NCI-H748 treated with DMSO at 0.1 percent for 48 hours (cell line): ENCODE results near the gene SFT2D1.
A peak's percentile ranks its signal among the peaks of the same experiment; 100 is the strongest.

Experiments
- DNase-seq: peaks from one replicate; lab custom pipeline; 2025; lab: John Stamatoyannopoulos, UW

The SFT2D1 gene

DNA sequence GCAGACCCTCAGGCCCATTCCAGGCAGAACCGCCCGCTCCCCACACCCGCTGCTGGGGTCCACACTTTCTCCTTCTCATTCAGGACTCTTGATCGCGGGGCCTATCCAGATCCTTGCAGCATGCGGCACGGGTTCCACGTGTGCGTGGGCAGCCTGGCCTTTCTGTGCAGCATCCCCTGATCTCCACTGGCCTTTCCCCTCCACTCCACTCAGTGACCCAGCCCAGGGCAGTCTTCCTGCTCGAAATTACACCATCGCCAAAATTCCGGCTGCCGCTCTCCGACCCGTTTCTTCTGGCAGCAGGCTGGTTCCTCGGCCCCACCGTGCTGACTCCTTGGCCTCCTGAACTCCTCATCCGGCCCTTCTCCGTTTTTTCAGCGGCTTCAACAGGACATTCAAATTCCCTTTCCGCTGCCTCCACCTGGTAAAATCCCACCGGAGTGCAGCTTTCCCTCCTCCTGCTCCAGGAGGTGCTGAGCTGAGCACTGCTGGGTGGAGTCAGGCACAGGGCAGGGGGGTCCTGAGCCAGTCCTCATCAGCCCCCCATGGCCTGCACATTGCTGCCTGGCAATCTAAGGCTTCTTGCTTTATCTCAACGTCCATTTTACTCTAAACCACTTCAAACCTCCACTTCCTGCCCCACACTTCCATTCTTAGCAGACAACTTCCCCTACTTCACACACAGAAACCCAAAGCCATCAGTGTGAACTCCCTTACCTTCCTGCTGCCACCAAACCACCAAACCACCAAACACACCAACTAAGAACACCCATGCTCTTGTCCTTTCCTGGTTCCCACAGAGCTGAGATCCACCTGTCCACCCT lies 9.0 kb downstream of the SFT2D1 start:
- DNase-seq, result no peak

DNA sequence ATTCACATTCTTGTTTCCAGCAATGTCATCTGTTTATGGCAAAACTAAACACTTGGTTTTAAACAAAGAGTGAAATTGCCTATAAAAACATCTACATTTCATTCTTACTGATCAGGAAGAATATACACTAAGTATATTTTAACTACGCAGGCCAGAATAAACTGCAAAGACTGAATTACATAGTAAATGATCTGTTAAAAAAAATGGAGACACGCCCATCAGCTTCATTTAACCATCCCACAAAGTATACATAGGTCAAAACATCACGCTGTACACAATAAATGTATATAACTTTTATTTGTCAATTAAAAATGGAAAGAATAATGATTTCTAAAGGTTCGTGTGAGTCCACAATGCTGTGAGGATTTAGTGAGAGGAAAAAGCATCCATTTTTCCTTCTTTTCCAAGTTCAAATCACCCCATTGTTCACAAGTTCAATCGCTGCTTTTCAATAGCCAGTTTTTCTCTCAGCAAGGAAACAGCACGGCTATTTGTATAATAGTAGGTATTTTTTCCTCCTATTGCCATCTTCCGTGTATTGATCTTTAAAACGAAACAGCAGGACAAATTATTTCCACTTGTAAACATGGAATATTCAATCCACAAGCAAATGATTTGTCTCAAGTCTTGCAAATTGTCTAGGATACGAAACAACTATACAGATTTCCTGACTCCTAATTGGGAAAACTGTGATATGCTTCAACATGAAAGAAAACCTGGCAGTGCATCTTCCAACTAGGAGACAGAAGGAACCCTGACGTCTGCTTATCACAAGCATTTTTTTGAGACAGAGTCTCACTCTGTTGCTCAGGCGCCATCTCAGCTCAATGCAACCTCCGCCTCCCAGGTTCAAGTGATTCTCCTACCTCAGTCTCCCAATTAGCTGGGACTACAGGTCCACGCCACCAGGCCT lies 10.6 kb downstream of the SFT2D1 start:
- no peak for DNase-seq

DNA sequence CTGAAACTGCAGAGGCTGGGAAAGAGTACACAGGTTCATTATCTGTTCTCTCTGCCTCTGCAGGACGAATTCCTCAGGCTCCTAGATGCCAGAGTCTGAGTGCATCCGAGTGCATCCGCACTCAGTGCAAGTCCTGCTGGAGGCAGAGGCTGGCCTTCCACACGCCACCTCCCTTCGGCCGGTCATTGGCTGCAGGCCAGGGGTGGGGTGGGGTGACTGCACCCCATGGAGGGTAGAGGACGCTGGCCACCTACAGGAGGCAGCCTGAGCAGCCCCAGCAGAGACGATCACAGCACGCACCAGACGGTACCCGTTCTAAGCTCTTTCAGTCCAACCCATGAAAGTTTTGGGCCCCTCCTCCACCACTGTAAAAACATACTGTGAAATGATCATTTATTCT lies 11.7 kb downstream of the SFT2D1 start:
- no peak for DNase-seq

DNA sequence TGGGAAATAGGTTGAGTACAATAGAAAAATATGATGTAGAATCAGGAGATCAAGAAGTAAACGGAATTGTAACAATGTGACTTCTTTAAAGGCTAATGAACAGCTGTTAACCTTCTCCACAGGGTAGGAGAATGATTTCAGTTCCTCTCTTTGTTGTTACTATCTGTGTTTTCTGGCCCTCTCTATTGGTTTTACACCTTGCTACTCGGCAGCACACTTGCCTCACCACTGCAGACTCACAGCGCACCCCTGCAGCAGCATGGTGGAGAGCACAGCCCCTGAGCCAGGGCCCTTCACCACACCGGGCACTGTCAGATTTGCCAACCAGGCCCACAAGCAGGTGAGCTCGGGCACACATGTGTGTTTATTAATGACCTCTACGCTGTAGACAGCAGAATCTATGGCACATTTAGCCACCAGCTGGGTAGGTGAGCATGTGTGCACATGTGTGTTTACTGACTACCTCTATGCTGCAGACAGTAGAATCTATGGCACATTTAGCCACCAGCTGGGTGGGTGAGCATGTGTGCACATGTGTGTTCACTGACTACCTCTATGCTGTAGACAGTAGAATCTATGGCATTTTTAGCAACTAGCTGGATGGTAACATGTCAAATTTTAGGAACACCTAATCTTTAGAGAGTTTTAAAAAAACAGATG lies 16.8 kb downstream of the SFT2D1 start:
- DNase-seq, result no peak

DNA sequence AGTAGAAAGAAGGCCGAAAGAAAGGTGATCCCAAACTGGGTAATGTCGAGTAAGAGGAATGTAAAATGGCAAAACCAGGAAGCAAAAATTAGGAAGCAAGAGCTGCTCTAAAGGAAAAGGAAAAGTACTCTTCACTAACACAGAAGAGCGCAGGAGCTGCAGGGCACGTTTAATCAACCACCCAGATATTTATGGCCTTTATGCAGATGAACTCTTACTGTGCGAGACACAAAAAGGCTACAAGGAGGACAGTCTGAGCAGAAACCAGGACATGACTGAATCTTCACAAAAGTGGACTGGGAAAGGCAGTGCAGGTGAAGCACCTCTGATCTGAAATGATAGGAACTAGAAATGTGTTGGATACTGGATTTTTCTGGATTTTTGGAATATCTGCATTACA lies 18.9 kb downstream of the SFT2D1 start:
- DNase-seq, result no peak

DNA sequence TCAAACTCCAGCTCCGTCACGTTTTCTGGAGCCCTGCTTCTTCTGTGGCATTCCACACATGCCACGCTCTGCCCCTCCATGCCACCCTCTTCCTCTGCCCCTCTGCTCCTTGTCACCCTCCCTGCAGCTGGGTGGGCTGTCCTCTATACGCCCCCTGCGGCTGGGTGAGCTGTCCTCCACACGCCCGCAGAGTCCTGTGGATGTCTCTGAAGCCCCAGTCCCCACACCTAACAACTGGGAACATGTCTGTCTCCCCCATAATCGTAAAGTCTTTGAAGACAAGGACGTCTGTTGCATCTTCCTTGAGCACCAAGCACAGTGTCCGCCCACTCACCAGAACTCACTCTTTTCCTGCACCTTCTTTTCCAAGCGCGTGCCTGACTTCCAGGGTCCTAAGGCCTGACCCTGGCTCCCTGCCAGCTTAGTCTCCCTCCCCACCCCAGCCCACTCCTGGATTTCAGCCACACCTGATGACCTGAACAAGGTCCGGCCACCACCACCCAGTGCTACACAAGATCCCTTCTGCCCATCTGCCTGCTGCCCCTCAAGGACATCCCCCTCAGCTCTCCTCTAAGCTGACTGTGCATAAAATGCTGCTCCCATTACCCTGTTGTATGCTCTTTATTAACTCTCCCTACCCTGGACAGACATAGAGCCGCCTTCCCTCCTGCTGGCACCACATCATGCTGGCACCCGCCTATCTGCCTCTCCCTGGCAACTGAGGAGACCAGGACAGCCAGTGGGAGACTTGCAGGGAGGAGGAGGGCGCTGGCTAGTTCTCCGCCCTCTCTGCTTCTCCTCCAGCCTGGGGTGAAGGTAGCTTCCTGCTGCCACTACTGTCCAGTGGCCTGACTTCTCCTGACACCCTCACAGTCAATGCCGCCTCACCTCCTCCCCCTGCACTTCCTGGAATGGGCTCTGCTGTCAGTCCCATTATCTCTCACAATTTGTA lies 23.4 kb downstream of the SFT2D1 start:
- DNase-seq, result no peak

DNA sequence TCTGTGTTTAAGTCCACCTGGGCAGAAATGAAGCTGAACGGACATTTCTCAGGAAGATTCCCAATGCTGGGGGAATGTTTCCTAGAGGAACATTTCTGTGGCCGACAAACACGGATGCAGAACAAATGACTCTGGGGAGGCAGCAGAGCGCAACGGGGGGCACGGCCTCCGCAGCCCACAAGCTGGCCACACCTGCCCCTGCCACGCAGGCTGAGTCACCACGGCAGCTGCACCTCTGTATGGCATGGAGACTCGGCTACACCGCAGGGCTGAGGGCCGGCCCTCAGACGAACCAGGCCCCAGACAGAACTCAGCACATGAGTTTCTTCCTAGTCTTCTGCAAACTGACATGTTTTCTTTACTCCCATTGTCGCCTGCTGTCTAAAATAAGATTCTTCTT lies 24.1 kb downstream of the SFT2D1 start:
- DNase-seq, result no peak

DNA sequence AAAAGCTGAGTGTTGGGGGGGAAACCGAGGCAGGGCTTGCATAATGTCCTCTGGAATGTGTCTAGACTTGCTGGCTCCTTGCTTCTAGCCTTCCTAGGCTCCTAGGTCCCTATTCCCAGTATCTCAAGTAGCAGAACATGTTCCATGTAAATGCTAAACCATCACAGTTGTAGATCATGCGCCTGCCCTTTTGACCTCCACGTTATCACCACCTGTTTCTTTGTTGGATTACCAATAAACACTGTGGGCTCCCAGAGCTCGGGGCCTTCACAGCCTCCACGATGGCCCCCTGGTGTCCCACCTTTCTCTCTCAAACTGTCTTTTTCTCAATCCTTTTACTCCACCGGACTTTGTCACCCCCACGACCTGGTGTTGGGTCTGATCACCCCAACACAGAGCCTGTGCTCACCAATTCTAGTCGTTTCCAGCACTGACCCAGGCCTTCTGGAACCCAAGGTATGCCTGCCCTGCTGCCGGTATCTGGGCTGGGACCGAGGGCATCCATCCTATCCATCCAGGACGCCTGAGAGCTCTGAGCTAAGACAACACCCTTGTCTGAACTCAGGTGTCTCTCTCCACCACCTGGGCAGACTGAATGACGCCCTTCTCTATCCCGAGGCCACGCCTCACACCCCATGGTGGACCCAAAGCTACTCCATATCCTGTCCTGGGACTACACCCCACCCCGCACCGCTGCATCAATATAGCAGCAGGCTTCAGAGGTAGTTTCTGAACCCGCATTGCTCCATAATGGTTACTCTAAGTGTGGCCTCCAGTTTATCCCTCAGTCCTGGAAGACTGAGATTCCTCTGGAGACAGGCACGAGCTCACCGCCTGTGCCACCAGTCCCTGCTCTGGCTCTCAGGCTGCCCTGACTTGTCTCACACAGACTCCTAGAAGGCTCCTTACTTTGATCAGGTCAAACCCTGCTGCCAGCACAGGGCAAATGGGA lies 24.8 kb downstream of the SFT2D1 start:
- no peak for DNase-seq

DNA sequence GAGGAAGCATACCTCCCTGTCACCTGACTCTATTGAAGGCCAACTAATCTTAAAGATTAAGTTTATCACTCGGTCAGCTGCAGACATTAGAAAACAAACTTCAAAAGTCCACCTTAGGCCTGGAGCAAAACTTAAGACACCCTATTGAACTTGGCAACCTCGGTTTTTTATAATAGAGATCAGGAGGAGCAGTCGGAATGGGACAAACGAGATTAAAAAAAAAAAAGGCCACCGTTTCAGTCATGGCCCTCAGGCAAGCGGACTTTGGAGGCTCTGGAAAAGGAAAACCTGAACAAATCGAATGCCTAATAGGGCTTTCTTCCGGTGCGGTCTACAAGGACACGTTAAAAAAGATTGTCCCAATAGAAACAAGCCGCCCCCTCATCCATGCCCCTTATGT lies 26.9 kb downstream of the SFT2D1 start:
- no peak for DNase-seq

DNA sequence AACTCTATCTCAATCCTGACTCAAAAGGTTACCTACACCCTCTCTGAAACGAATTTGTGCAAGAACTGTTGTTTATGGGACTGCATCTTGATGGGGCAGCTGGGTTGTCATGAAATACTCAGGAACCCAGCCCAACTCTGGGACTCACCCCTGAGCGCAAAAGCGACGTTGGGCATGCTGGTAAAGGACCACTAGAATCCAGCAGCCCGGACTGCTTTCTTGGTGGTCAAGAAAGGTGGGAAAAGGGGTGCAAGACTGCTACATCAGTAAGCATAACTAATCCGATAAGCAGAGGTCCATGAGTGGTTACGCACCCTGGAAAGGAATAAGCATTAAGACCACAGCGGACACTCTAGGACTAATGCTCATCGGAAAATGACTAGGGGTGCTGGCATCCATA lies 27.9 kb downstream of the SFT2D1 start:
- DNase-seq, result no peak

DNA sequence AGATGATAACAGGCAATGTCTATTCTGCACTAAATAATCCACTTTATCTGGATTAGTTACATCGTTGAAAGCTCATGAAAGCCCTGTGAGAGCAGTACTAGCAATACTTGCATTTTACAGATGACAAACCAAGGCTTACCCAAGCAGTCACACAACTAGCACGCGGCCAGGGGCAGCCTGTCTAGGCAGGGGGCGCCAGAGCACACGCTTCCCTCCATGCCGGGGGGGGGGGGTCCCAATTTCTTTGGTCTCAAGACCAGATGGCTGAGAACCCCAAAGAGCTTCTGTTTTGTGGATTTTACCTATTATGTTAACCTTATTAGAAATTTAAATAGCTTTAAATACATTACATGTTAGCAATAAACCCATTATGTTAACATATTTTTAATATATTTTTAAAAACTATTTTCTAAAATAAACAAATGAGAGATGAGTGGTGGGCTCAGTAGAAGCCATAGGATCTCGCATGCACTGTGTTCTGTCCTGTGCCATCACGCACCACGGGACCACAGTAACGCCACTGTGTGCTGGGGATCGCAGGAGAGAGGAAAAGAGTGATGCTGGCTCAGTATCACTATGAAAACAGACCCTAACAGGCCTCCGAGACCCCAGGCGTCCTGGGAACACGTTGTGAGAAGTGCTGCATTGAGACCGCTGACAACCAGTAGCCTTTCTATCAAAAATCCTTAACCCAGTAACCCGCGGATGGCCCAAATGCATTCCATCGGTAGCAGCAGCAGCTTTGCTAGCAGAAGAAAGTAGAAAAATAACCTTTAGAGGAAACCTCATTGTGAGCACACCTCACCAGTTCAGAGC lies 28.9 kb downstream of the SFT2D1 start:
- DNase-seq, result peak; percentile 31

DNA sequence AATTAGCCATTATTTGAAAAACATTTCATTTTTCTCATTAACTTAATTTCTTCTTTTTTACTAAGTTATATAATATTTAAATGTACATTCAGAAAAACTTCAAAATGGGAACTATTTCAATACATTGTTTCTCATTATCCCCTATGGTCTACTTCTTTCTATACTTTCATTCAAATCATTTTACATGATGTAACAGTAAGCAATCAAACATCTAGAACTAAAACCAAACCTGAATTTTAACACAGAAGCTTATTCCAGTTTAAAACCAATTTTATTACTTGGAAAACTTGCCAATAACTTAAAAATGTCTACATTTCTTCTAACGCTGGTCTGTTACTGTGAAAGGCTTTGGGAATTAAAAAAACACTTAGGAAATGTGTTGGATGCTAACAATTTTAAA lies 29.5 kb downstream of the SFT2D1 start:
- DNase-seq, result no peak

DNA sequence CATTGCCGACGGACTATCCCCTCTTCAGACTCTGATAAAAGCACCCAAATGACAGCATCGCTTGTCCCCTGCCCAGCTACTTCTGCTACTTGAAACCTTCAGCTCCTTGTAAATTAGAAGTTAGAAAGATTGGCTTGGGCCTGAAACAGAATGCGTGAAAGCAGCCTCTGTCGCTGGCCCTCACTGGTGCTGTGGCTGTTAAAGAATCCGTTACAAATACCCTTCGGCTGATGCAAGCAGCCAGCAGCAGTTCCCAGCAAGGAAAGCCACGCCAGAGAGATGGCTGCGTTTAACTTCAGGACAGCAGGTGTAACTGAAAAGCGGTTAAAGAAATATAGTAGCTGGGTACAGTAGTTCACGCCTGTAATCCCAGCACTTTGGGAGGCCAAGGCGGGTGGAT lies 31.7 kb downstream of the SFT2D1 start:
- DNase-seq, result no peak

DNA sequence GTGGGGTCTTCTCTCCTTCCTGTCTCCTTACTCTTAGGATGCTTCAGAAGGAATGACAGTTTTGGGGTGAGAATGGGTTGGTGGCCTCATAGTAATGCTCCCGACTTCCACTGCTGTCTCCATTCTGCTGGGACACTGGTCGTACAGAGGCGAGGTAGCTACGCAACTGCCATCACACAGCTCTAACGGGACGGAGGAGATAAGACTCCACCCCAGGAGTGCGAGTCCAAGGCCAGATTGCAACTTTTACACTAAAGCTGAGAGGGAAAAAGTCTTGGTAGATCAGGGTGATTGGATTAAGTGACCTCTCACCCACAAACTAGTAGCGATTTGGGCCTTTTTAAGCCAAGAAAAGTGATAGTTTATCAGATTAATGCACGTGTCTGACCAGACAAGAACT lies 32.4 kb downstream of the SFT2D1 start:
- no peak for DNase-seq

DNA sequence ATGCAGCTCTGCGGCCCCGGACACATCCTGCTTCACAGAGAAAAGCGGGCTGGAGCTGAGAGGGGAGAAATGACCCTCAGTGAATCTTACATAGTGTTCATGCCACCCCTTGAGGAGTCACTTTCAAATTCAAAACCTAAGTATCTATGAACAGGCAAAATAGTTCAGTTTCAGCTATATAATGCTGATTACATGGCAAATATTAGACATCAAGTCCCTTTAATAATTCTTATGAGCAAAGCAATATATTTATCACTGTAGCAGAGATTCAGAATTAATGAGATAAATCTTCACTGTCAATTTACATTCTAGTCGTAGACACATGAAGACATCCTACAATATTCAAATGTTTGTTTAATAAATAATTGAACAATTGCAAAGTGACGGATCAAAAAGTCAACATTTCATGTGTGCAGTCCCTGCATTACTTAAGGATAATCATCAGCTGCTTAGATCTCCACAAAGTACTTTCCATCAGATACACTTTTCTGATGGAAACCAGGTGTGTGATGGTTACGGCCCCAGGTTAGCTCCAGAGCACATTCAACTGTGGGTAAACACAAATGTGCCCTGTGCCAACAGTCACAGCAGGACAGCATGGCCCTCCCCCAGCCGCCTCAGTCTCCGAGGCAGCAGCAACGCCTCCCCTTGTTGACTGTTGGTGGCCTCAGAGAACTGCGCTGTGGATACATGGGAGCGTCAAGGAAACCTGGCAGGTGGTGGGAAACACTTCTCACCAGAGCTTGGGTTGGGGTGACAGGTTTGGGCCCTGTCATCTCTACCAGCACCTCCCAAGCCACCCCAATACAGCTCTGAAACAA lies 33.4 kb downstream of the SFT2D1 start:
- DNase-seq, result peak; percentile 83

DNA sequence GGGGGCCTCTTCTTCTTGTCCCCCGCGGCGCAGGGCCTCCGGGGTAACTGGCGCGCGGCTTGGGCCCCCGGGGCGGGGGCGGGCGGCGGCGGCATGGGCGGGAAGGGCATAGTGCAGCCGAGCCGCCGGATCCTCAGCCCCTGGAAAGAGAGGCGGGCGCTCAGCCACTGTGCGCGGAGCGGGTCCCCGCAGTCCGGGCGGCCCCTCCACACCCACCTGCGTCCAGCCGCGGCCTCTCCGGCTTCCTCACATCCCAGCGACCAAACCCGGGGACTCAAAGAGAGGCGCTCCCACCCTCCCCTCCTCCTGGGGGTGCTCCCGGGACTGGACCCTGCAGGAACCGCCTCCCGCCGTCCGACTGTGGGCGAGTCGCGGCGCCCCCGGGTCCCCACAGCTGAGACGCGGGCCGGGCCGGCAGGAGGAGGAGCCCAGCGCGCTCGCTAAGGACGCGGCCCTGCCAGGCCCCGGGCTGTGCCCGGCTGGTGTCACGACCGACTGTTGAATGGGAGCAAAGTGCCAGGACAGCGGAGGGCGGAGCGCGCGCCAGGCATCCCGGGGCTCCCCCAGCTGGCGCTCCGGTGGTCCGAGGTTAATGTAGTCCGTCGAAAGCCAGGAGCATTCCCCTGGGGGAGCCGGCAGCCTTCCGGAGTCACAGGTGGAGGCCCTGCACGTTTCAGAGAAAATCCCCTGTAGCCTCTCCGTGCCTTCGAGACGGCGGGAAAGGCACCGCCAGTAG lies 34.1 kb downstream of the SFT2D1 start, which contains the start of gene PRR18:
Gene PRR18 (minus strand): TSS at position 360 of the 736 bp plus-strand sequence. CDS start 250 bp downstream, at position 110.
- DNase-seq, result no peak
